KOPT-K1 (cell line): ENCODE data around the gene RTP5.

Source experiments
- H3K27ac ChIP-seq: fragments of 200-600 bp; sonication (generic); 2 replicates; pipeline ENCODE4 v1.5.1; 2016; ENCODE audit warnings: antibody characterized with exemption, mild to moderate bottlenecking, low read depth, low read length; ENCODE audit not compliant: poor library complexity, severe bottlenecking
- H3K36me3 ChIP-seq: fragments of 200-600 bp; sonication (generic); 2 replicates; pipeline ENCODE4 v1.5.1; 2017; ENCODE audit warnings: antibody characterized with exemption, mild to moderate bottlenecking, low read length, moderate library complexity; ENCODE audit not compliant: insufficient read depth
- H3K9me3 ChIP-seq: fragments of 200-600 bp; sonication (generic); 2 replicates; pipeline ENCODE4 v1.5.1; 2017; ENCODE audit warnings: antibody characterized with exemption, low read length, mild to moderate bottlenecking; ENCODE audit not compliant: insufficient read depth, poor library complexity, severe bottlenecking

Gene RTP5

GRCh38 chr2:241851325-241852115 lies 18.0 kb upstream of the RTP5 start:
- no peaks in the 10 kb centered on the region for H3K36me3 ChIP-seq
- H3K9me3 ChIP-seq = no peaks in the 10 kb centered on the region
- H3K27ac ChIP-seq = no peak overlapping the region

- no peaks in the 10 kb centered on the region for H3K9me3 ChIP-seq
- H3K27ac ChIP-seq = no peak overlapping the region
- H3K36me3 ChIP-seq = no peaks in the 10 kb centered on the region
Measured at GRCh38 chr2:241852116-241852980, 17.2 kb upstream of the RTP5 start.

GRCh38 chr2:241852981-241853631 lies 16.4 kb upstream of the RTP5 start:
- Histone ChIP-seq H3K9me3 (no peaks in the 10 kb centered on the region), H3K36me3 (no peaks in the 10 kb centered on the region), H3K27ac (no peak overlapping the region)

- no peak overlapping the region for H3K27ac ChIP-seq
- no peaks in the 10 kb centered on the region for H3K9me3 ChIP-seq
- no peaks in the 10 kb centered on the region for H3K36me3 ChIP-seq
Measured at GRCh38 chr2:241853651-241854341, 15.7 kb upstream of the RTP5 start.

GRCh38 chr2:241854342-241855244 lies 14.9 kb upstream of the RTP5 start:
- H3K36me3 ChIP-seq = no peaks in the 10 kb centered on the region
- H3K9me3 ChIP-seq = no peaks in the 10 kb centered on the region
- H3K27ac ChIP-seq = no peak overlapping the region

- Histone ChIP-seq H3K27ac (no peak overlapping the region), H3K36me3 (no peaks in the 10 kb centered on the region), H3K9me3 (no peaks in the 10 kb centered on the region)
Measured at GRCh38 chr2:241855245-241855887, 14.2 kb upstream of the RTP5 start.

- Histone ChIP-seq H3K27ac (no peak overlapping the region), H3K36me3 (no peaks in the 10 kb centered on the region), H3K9me3 (no peaks in the 10 kb centered on the region)
Measured at GRCh38 chr2:241855888-241856422, 13.6 kb upstream of the RTP5 start.

- H3K36me3 ChIP-seq = no peaks in the 10 kb centered on the region
- H3K27ac ChIP-seq = no peak overlapping the region
- no peaks in the 10 kb centered on the region for H3K9me3 ChIP-seq
Measured at GRCh38 chr2:241857041-241857541, 12.4 kb upstream of the RTP5 start.

GRCh38 chr2:241857572-241858121 lies 11.9 kb upstream of the RTP5 start:
- no peaks in the 10 kb centered on the region for H3K36me3 ChIP-seq
- no peaks in the 10 kb centered on the region for H3K9me3 ChIP-seq
- H3K27ac ChIP-seq = peak overlapping the region; percentile 95

- peak within 1 kb of the TSS; percentile 95 for H3K27ac ChIP-seq
- H3K9me3 ChIP-seq = no peaks in the 10 kb centered on the region
Measured at GRCh38 chr2:241858206-241859016, 11.1 kb upstream of the RTP5 start, which contains the start of gene PDCD1. PDCD1 (minus strand) TSS chr2:241858894; CDS start chr2:241858838, 56 bp downstream.

GRCh38 chr2:241859017-241859435 lies 10.5 kb upstream of the RTP5 start:
- no peaks in the 10 kb centered on the region for H3K9me3 ChIP-seq
- H3K36me3 ChIP-seq = no peaks in the 10 kb centered on the region
- H3K27ac ChIP-seq = peak overlapping the region; percentile 95

More at GRCh38 chr2:241858206-241859016, 11.1 kb upstream of the RTP5 start, which contains the start of gene PDCD1:
- no peaks in the 10 kb centered on the region for H3K36me3 ChIP-seq

GRCh38 chr2:241859436-241860183 lies 9.9 kb upstream of the RTP5 start:
- Histone ChIP-seq H3K9me3 (no peaks in the 10 kb centered on the region), H3K36me3 (no peaks in the 10 kb centered on the region), H3K27ac (peak overlapping the region; percentile 95)
